ENCODE measurements around the gene PIGU. TPM values are rescaled to one million over a fixed set of nuclear protein-coding genes. Genes with fewer than 3 reads are reported as not detected.

The PIGU gene
- total and polyA plus RNA-seq, 8 donors: 4.1 to 20.4 (median 7.9) TPM

- intact Hi-C loops (cut with DNase I): no loop called here
- Histone ChIP-seq H3K4me1 (no peaks in the 10 kb centered on the region), H3K36me3 (no peaks in the 10 kb centered on the region), H3K27me3 (no peaks in the 10 kb centered on the region), H3K27ac (no peak overlapping the region), H3K9me3 (no peaks in the 10 kb centered on the region), H3K4me3 (no peak overlapping the region)
- TF ChIP-seq CTCF (IDR thresholded peaks at IDR 0.05): no peak
- FAIRE-seq (no peak), ATAC-seq (no peak), DNase-seq (no peak)
- WGBS, 2 donors: 78 to 83% methylated on average over 9 of the region's 9 CpGs
Measured at GRCh38 chr20:34595377-34596184, 81.3 kb downstream of the PIGU start.

- intact Hi-C loops (cut with DNase I): no loop called here
- 79 to 81% methylated on average over 9 of the region's 9 CpGs for WGBS, 2 donors
- Histone ChIP-seq H3K4me1 (no peaks in the 10 kb centered on the region), H3K27me3 (no peaks in the 10 kb centered on the region), H3K27ac (no peak overlapping the region), H3K9me3 (no peaks in the 10 kb centered on the region), H3K4me3 (no peak overlapping the region), H3K36me3 (peaks cover 0 to 4% (median 4%) of the 10 kb centered on the region in 3 donors)
- DNase-seq (no peak), FAIRE-seq (no peak), ATAC-seq (no peak)
- no peak for TF ChIP-seq CTCF (IDR thresholded peaks at IDR 0.05)
Measured at GRCh38 chr20:34586488-34587163, 90.3 kb downstream of the PIGU start.

- no peak for TF ChIP-seq CTCF (IDR thresholded peaks at IDR 0.05)
- Histone ChIP-seq H3K27me3 (no peaks in the 10 kb centered on the region), H3K36me3 (peaks cover 0 to 4% (median 4%) of the 10 kb centered on the region in 3 donors), H3K4me1 (no peaks in the 10 kb centered on the region), H3K9me3 (no peaks in the 10 kb centered on the region), H3K27ac (no peak overlapping the region), H3K4me3 (no peak overlapping the region)
- DNase-seq (no peak), ATAC-seq (no peak), FAIRE-seq (no peak)
- intact Hi-C loops (cut with DNase I): no loop called here
- WGBS, 2 donors: 97 to 98% methylated on average over 5 of the region's 5 CpGs
Measured at GRCh38 chr20:34585019-34585418, 91.9 kb downstream of the PIGU start.

GRCh38 chr20:34583544-34583943 is 93.3 kb downstream of the PIGU start:
- intact Hi-C loops (cut with DNase I): no loop called here
- no peak for ATAC-seq
- Histone ChIP-seq H3K4me3 (no peak overlapping the region), H3K9me3 (no peaks in the 10 kb centered on the region), H3K36me3 (peaks cover 0 to 4% (median 4%) of the 10 kb centered on the region in 3 donors), H3K4me1 (no peaks in the 10 kb centered on the region), H3K27ac (no peak overlapping the region), H3K27me3 (no peaks in the 10 kb centered on the region)
- FAIRE-seq: no peak
- WGBS, 2 donors: 91 to 92% methylated on average over 6 of the region's 6 CpGs
- TF ChIP-seq CTCF (IDR thresholded peaks at IDR 0.05): no peak
- no peak for DNase-seq

- Histone ChIP-seq H3K36me3 (peaks cover 0 to 4% (median 4%) of the 10 kb centered on the region in 3 donors), H3K27me3 (no peaks in the 10 kb centered on the region), H3K9me3 (no peaks in the 10 kb centered on the region), H3K27ac (no peak overlapping the region), H3K4me1 (no peaks in the 10 kb centered on the region), H3K4me3 (no peak overlapping the region)
- no peak for TF ChIP-seq CTCF (IDR thresholded peaks at IDR 0.05)
- ATAC-seq: no peak
- WGBS, 2 donors: 90 to 91% methylated on average over 4 of the region's 4 CpGs
- intact Hi-C loops (cut with DNase I): no loop called here
- FAIRE-seq: no peak
- DNase-seq: no peak
Measured at GRCh38 chr20:34582911-34583310, 94.0 kb downstream of the PIGU start.

All from pancreas (tissue), 10 donors.